ELF-1 (cell line): ENCODE data around the gene CERS3.

Source experiments
- DNase-seq: peaks from one replicate; pipeline ENCODE4 v3.0.0-alpha.2; 2016; ENCODE audit warnings: low read depth, low spot score

Gene CERS3

GRCh38 chr15:100384108-100384410, 144.7 kb downstream of the CERS3 start:
- DNase-seq: no peak

- peak; percentile 68 for DNase-seq
These were observed 145.2 kb downstream of the CERS3 start for GRCh38 chr15:100383302-100384107.

- peak; percentile 8 for DNase-seq
These were observed 154.8 kb downstream of the CERS3 start for GRCh38 chr15:100373942-100374341.

- peak; percentile 9 for DNase-seq
These were observed 155.4 kb downstream of the CERS3 start for GRCh38 chr15:100373120-100373896.

- DNase-seq: no peak
These were observed 156.0 kb downstream of the CERS3 start for GRCh38 chr15:100372739-100373119.

- peak; percentile 12 for DNase-seq
These were observed 173.4 kb downstream of the CERS3 start for GRCh38 chr15:100355342-100355741.

GRCh38 chr15:100353449-100353848, 175.3 kb downstream of the CERS3 start:
- no peak for DNase-seq

GRCh38 chr15:100350434-100351226, 178.1 kb downstream of the CERS3 start:
- DNase-seq: no peak
